GM23338 (cell line): ENCODE measurements around the gene ZNF397. TPM values are rescaled to one million over a fixed set of nuclear protein-coding genes. Genes with fewer than 3 reads are reported as not detected.

Source experiments
- ATAC-seq: fragments of 200-7000 bp; cut with Tn5 transposase; 3 replicates; pipeline ENCODE4 v1.9.1; 2020
- DNase-seq: peaks from one replicate; pipeline ENCODE4 v3.0.0-alpha.2; 2015; ENCODE audit warnings: low spot score
- H2AFZ ChIP-seq: fragments of 200-600 bp; sonication (generic); 2 replicates; pipeline ENCODE4 v1.8.0; 2016; ENCODE audit warnings: antibody characterized with exemption, mild to moderate bottlenecking, moderate library complexity
- H3F3A ChIP-seq: fragments of 200-600 bp; sonication (generic); replicated peaks from 2 replicates; pipeline ENCODE4 v1.8.0; 2017; ENCODE audit warnings: antibody characterized with exemption, mixed run types, low read depth
- H3K27ac ChIP-seq: fragments of 200-600 bp; sonication (generic); 2 replicates; pipeline ENCODE4 v1.6.1; 2016; ENCODE audit warnings: low read depth
- H3K27me3 ChIP-seq: fragments of 200-600 bp; sonication (generic); 2 replicates; pipeline ENCODE4 v1.8.0; 2016; ENCODE audit warnings: mild to moderate bottlenecking, mixed run types, moderate library complexity; ENCODE audit not compliant: insufficient read depth
- H3K36me3 ChIP-seq: fragments of 200-600 bp; sonication (generic); 2 replicates; pipeline ENCODE4 v1.8.0; 2016; ENCODE audit warnings: mild to moderate bottlenecking; ENCODE audit not compliant: insufficient read depth
- H3K4me1 ChIP-seq: fragments of 200-600 bp; sonication (generic); 2 replicates; pipeline ENCODE4 v1.8.0; 2016; ENCODE audit warnings: mild to moderate bottlenecking, moderate library complexity; ENCODE audit not compliant: insufficient read depth
- H3K4me2 ChIP-seq: fragments of 200-600 bp; sonication (generic); 2 replicates; pipeline ENCODE4 v1.7.1; 2017; ENCODE audit warnings: mixed run types
- H3K4me3 ChIP-seq: fragments of 200-600 bp; sonication (generic); 2 replicates; pipeline ENCODE4 v1.6.1; 2016; ENCODE audit warnings: mixed run types
- H3K79me2 ChIP-seq: fragments of 200-600 bp; sonication (generic); replicated peaks from 2 replicates; pipeline ENCODE4 v1.8.0; 2017; ENCODE audit warnings: mild to moderate bottlenecking; ENCODE audit not compliant: insufficient read depth
- H3K9me2 ChIP-seq: fragments of 200-600 bp; sonication (generic); 2 replicates; pipeline ENCODE4 v1.8.0; 2017; ENCODE audit not compliant: insufficient read depth
- H4K20me1 ChIP-seq: fragments of 200-600 bp; sonication (generic); replicated peaks from 2 replicates; pipeline ENCODE4 v1.8.0; 2017; ENCODE audit warnings: mild to moderate bottlenecking; ENCODE audit not compliant: insufficient read depth
- H3K27ac Mint-ChIP-seq: 2 replicates; pipeline ENCODE4 v1.8.0; 2020; ENCODE audit warnings: inconsistent platforms, mild to moderate bottlenecking, moderate library complexity, mixed read lengths
- H3K27me3 Mint-ChIP-seq: 3 replicates; pipeline ENCODE4 v1.8.0; 2022; ENCODE audit warnings: low read depth, mild to moderate bottlenecking, moderate library complexity, mixed read lengths, inconsistent platforms; ENCODE audit not compliant: insufficient read depth, poor library complexity
- H3K36me3 Mint-ChIP-seq: 3 replicates; pipeline ENCODE4 v1.8.0; 2021; ENCODE audit warnings: low read depth, mild to moderate bottlenecking, inconsistent platforms, moderate library complexity, mixed read lengths
- H3K4me1 Mint-ChIP-seq: 3 replicates; pipeline ENCODE4 v1.8.0; 2020; ENCODE audit warnings: mild to moderate bottlenecking, inconsistent platforms, mixed read lengths
- H3K4me3 Mint-ChIP-seq: 3 replicates; pipeline ENCODE4 v1.8.0; 2021; ENCODE audit warnings: moderate library complexity, mild to moderate bottlenecking, inconsistent platforms, mixed read lengths
- H3K9me3 Mint-ChIP-seq: 3 replicates; pipeline ENCODE4 v1.8.0; 2020; ENCODE audit warnings: moderate library complexity, mild to moderate bottlenecking, inconsistent platforms, mixed read lengths
- CREB1 ChIP-seq: fragments of 250-450 bp; sonication (Bioruptor Pico); IDR thresholded peaks from 2 replicates; pipeline ENCODE4 v1.5.0; 2020; ENCODE audit warnings: low read depth, mild to moderate bottlenecking, moderate library complexity
- EZH2 ChIP-seq: fragments of 200-600 bp; sonication (generic); IDR thresholded peaks from one replicate; pipeline ENCODE4 v1.8.0; 2017; ENCODE audit warnings: antibody characterized with exemption, mild to moderate bottlenecking, low read depth; ENCODE audit not compliant: unreplicated experiment
- EZH2phosphoT487 ChIP-seq: fragments of 200-600 bp; sonication (generic); IDR thresholded peaks from one replicate; pipeline ENCODE4 v1.8.1; 2018; ENCODE audit warnings: antibody characterized with exemption; ENCODE audit not compliant: unreplicated experiment
- JUNB ChIP-seq: IDR thresholded peaks from one replicate; pipeline ENCODE4 v1.6.1; 2016; ENCODE audit warnings: antibody characterized with exemption; ENCODE audit not compliant: unreplicated experiment
- NANOG ChIP-seq: IDR thresholded peaks from 2 replicates; pipeline ENCODE4 v1.6.1; 2016; ENCODE audit warnings: antibody characterized with exemption, borderline replicate concordance
- POLR2AphosphoS5 ChIP-seq: IDR thresholded peaks from 2 replicates; pipeline ENCODE4 v1.6.1; 2016; ENCODE audit warnings: antibody characterized with exemption, low read depth
- STAT1 ChIP-seq: IDR thresholded peaks from one replicate; pipeline ENCODE4 v1.6.1; 2016; ENCODE audit warnings: antibody characterized with exemption; ENCODE audit not compliant: unreplicated experiment
- ZNF114 ChIP-seq: fragments of 250-450 bp; sonication (Bioruptor Pico); IDR thresholded peaks from 2 replicates; pipeline ENCODE4 v1.5.0; 2020; ENCODE audit warnings: mild to moderate bottlenecking, moderate library complexity
- ZNF331 ChIP-seq: fragments of 250-450 bp; sonication (Bioruptor Pico); IDR thresholded peaks from 2 replicates; pipeline ENCODE4 v1.5.0; 2020; ENCODE audit warnings: low read depth, mild to moderate bottlenecking, moderate library complexity
- polyA plus RNA-seq: library from polyadenylated mRNA; unstranded; fragments of >200 nt; fragmentation: Nextera tagmentation; extraction: Ambion mirVana; gene quantifications from 2 replicates; pipeline ENCODE4 v1.2.1, GENCODE V29; 2016
- total RNA-seq: library from RNA; depleted of rRNA; stranded (reverse); fragments of >200 nt; shearing (Covaris generic); gene quantifications from 2 replicates; pipeline ENCODE4 v1.2.3, GENCODE V29; 2014
- TF ChIP-seq, protein P1 (sequence below): IDR thresholded peaks from 2 replicates; pipeline ENCODE4 v1.6.1; 2016; ENCODE audit warnings: antibody characterized with exemption
- TF ChIP-seq, protein P2 (sequence below): IDR thresholded peaks from one replicate; pipeline ENCODE4 v1.6.1; 2018; ENCODE audit warnings: antibody characterized with exemption; ENCODE audit not compliant: unreplicated experiment
- TF ChIP-seq, protein P3 (sequence below), 2 experiments: fragments of 200-600 bp in 1 of 2; sonication (generic) in 1 of 2; conservative IDR thresholded peaks; 2 replicates each; pipeline versions ENCODE4 v1.5.1 to v1.6.1; 2016 to 2017; ENCODE audit warnings: antibody characterized with exemption in 2 of 2, low read depth in 2 of 2, mild to moderate bottlenecking in 2 of 2, moderate library complexity in 1 of 2
- TF ChIP-seq, protein P4 (sequence below): fragments of 250-450 bp; sonication (Bioruptor Pico); IDR thresholded peaks from 2 replicates; pipeline ENCODE4 v1.5.0; 2020; ENCODE audit warnings: mild to moderate bottlenecking, moderate library complexity

Gene ZNF397
- total and polyA plus RNA-seq, 2 experiments from 2014 or later: 19.1 to 48.6 TPM

DNA sequence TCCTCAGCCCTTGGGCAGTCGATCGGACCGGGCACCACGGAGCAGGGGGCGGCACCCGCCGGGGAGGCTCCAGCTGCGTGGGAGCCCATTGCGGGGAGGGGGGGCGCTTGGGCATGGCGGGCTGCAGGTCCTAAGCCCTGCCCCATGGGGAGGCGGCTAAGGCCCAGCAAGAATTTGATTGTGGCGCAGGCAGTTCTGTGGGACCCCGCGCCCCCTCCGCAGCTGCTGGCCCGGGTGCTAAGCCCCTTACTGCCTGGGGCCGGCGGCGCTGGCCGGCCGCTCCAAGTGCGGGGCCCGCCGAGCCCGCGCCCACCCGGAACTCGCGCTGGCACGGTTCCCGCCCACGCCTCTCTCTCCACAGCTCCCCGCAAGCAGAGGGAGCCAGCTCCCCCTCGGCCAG is 30.8 kb downstream of the ZNF397 start:
- Histone ChIP-seq H3K9me2 (peaks cover 12% of the 10 kb centered on the region; the same call in 1 of the 2 replicates), H3K36me3 (no peaks in the 10 kb centered on the region; the same call in 1 of the 2 replicates), H2AFZ (no peak overlapping the region), H4K20me1 (no peaks in the 10 kb centered on the region), H3K79me2 (no peaks in the 10 kb centered on the region), H3K4me2 (no peak overlapping the region), H3K4me3 (no peak overlapping the region), H3K27me3 (peaks cover 11% of the 10 kb centered on the region; the same call in 1 of the 2 replicates), H3K27ac (no peak overlapping the region), H3F3A (no peaks in the 10 kb centered on the region), H3K4me1 (peaks cover 3% of the 10 kb centered on the region; the same call in 1 of the 2 replicates)
- TF ChIP-seq NANOG (no peak), ZNF331 (CRISPR knock-in tag) (no peak), POLR2AphosphoS5 (no peak), EZH2 (no peak), ZNF114 (CRISPR knock-in tag) (no peak), JUNB (no peak), STAT1 (no peak), EZH2phosphoT487 (no peak), CREB1 (CRISPR knock-in tag) (no peak)
- TF ChIP-seq, protein P1, sequence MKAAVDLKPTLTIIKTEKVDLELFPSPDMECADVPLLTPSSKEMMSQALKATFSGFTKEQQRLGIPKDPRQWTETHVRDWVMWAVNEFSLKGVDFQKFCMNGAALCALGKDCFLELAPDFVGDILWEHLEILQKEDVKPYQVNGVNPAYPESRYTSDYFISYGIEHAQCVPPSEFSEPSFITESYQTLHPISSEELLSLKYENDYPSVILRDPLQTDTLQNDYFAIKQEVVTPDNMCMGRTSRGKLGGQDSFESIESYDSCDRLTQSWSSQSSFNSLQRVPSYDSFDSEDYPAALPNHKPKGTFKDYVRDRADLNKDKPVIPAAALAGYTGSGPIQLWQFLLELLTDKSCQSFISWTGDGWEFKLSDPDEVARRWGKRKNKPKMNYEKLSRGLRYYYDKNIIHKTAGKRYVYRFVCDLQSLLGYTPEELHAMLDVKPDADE: no peak
- TF ChIP-seq, protein P2, sequence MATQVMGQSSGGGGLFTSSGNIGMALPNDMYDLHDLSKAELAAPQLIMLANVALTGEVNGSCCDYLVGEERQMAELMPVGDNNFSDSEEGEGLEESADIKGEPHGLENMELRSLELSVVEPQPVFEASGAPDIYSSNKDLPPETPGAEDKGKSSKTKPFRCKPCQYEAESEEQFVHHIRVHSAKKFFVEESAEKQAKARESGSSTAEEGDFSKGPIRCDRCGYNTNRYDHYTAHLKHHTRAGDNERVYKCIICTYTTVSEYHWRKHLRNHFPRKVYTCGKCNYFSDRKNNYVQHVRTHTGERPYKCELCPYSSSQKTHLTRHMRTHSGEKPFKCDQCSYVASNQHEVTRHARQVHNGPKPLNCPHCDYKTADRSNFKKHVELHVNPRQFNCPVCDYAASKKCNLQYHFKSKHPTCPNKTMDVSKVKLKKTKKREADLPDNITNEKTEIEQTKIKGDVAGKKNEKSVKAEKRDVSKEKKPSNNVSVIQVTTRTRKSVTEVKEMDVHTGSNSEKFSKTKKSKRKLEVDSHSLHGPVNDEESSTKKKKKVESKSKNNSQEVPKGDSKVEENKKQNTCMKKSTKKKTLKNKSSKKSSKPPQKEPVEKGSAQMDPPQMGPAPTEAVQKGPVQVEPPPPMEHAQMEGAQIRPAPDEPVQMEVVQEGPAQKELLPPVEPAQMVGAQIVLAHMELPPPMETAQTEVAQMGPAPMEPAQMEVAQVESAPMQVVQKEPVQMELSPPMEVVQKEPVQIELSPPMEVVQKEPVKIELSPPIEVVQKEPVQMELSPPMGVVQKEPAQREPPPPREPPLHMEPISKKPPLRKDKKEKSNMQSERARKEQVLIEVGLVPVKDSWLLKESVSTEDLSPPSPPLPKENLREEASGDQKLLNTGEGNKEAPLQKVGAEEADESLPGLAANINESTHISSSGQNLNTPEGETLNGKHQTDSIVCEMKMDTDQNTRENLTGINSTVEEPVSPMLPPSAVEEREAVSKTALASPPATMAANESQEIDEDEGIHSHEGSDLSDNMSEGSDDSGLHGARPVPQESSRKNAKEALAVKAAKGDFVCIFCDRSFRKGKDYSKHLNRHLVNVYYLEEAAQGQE: no peak
- TF ChIP-seq, protein P3, sequence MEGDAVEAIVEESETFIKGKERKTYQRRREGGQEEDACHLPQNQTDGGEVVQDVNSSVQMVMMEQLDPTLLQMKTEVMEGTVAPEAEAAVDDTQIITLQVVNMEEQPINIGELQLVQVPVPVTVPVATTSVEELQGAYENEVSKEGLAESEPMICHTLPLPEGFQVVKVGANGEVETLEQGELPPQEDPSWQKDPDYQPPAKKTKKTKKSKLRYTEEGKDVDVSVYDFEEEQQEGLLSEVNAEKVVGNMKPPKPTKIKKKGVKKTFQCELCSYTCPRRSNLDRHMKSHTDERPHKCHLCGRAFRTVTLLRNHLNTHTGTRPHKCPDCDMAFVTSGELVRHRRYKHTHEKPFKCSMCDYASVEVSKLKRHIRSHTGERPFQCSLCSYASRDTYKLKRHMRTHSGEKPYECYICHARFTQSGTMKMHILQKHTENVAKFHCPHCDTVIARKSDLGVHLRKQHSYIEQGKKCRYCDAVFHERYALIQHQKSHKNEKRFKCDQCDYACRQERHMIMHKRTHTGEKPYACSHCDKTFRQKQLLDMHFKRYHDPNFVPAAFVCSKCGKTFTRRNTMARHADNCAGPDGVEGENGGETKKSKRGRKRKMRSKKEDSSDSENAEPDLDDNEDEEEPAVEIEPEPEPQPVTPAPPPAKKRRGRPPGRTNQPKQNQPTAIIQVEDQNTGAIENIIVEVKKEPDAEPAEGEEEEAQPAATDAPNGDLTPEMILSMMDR (conservative IDR thresholded peaks at IDR 0.05; ENCODE audit: low read depth in 2 of 2): no peak
- TF ChIP-seq, protein P4, sequence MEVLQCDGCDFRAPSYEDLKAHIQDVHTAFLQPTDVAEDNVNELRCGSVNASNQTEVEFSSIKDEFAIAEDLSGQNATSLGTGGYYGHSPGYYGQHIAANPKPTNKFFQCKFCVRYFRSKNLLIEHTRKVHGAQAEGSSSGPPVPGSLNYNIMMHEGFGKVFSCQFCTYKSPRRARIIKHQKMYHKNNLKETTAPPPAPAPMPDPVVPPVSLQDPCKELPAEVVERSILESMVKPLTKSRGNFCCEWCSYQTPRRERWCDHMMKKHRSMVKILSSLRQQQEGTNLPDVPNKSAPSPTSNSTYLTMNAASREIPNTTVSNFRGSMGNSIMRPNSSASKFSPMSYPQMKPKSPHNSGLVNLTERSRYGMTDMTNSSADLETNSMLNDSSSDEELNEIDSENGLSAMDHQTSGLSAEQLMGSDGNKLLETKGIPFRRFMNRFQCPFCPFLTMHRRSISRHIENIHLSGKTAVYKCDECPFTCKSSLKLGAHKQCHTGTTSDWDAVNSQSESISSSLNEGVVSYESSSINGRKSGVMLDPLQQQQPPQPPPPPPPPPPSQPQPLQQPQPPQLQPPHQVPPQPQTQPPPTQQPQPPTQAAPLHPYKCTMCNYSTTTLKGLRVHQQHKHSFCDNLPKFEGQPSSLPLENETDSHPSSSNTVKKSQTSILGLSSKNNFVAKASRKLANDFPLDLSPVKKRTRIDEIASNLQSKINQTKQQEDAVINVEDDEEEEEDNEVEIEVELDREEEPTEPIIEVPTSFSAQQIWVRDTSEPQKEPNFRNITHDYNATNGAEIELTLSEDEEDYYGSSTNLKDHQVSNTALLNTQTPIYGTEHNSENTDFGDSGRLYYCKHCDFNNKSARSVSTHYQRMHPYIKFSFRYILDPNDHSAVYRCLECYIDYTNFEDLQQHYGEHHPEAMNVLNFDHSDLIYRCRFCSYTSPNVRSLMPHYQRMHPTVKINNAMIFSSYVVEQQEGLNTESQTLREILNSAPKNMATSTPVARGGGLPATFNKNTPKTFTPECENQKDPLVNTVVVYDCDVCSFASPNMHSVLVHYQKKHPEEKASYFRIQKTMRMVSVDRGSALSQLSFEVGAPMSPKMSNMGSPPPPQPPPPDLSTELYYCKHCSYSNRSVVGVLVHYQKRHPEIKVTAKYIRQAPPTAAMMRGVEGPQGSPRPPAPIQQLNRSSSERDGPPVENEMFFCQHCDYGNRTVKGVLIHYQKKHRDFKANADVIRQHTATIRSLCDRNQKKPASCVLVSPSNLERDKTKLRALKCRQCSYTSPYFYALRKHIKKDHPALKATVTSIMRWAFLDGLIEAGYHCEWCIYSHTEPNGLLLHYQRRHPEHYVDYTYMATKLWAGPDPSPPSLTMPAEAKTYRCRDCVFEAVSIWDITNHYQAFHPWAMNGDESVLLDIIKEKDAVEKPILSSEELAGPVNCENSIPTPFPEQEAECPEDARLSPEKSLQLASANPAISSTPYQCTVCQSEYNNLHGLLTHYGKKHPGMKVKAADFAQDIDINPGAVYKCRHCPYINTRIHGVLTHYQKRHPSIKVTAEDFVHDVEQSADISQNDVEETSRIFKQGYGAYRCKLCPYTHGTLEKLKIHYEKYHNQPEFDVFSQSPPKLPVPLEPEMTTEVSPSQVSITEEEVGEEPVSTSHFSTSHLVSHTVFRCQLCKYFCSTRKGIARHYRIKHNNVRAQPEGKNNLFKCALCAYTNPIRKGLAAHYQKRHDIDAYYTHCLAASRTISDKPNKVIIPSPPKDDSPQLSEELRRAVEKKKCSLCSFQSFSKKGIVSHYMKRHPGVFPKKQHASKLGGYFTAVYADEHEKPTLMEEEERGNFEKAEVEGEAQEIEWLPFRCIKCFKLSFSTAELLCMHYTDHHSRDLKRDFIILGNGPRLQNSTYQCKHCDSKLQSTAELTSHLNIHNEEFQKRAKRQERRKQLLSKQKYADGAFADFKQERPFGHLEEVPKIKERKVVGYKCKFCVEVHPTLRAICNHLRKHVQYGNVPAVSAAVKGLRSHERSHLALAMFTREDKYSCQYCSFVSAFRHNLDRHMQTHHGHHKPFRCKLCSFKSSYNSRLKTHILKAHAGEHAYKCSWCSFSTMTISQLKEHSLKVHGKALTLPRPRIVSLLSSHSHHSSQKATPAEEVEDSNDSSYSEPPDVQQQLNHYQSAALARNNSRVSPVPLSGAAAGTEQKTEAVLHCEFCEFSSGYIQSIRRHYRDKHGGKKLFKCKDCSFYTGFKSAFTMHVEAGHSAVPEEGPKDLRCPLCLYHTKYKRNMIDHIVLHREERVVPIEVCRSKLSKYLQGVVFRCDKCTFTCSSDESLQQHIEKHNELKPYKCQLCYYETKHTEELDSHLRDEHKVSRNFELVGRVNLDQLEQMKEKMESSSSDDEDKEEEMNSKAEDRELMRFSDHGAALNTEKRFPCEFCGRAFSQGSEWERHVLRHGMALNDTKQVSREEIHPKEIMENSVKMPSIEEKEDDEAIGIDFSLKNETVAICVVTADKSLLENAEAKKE (CRISPR knock-in tag): no peak
- Mint-ChIP-seq H3K9me3 (peaks cover 47% of the 10 kb centered on the region), H3K4me1 (no peaks in the 10 kb centered on the region), H3K4me3 (no peak overlapping the region), H3K27me3 (peaks cover 10% of the 10 kb centered on the region), H3K36me3 (peaks cover 45% of the 10 kb centered on the region), H3K27ac (no peak overlapping the region)
- DNase-seq (no peak), ATAC-seq (no peak)
